ENCODE data around the gene MYBPC3. TPM values are rescaled to one million over a fixed set of nuclear protein-coding genes. Genes with fewer than 3 reads are reported as not detected.

MYBPC3 gene
- total RNA-seq, 4 donors from 2014 or later: not detected

GRCh38 chr11:47327949-47328348, 24.6 kb downstream of the MYBPC3 start:
- intact Hi-C loops (cut with DNase I): no loop called here

GRCh38 chr11:47327025-47327424, 25.5 kb downstream of the MYBPC3 start:
- TF ChIP-seq POLR2A (IDR thresholded peaks at IDR 0.05): no peak
- TF ChIP-seq CTCF (IDR thresholded peaks at IDR 0.05): no peak
- intact Hi-C loops (cut with DNase I): no loop called here
- Histone ChIP-seq H3K9me3 (no peaks in the 10 kb centered on the region), H3K36me3 (peaks cover 33 to 45% of the 10 kb centered on the region in 2 donors), H3K4me1 (no peaks in the 10 kb centered on the region), H3K27me3 (no peaks in the 10 kb centered on the region), H3K27ac (no peak overlapping the region), H3K4me3 (replicated peaks in 1 of 3) (no peak overlapping the region)
- 94 to 95% methylated on average over 12 to 13 of the region's 13 CpGs for WGBS, 2 donors
- no peak for DNase-seq

More at GRCh38 chr11:47327949-47328348, 24.6 kb downstream of the MYBPC3 start:
- H3K27me3 ChIP-seq: no peaks in the 10 kb centered on the region
- DNase-seq: no peak
- H3K9me3 ChIP-seq: no peaks in the 10 kb centered on the region
- H3K4me1 ChIP-seq: no peaks in the 10 kb centered on the region
- 96 to 100% methylated on average over 4 to 5 of the region's 5 CpGs for WGBS, 2 donors
- peaks cover 33 to 39% of the 10 kb centered on the region in 2 donors for H3K36me3 ChIP-seq
- no peak overlapping the region for H3K4me3 ChIP-seq (replicated peaks in 1 of 3)
- H3K27ac ChIP-seq: no peak overlapping the region
- TF ChIP-seq POLR2A (IDR thresholded peaks at IDR 0.05) (no peak), CTCF (IDR thresholded peaks at IDR 0.05) (no peak)

- no peak for DNase-seq
- TF ChIP-seq POLR2A (IDR thresholded peaks at IDR 0.05) (no peak), CTCF (IDR thresholded peaks at IDR 0.05) (no peak)
- Histone ChIP-seq H3K36me3 (peaks cover 37 to 49% of the 10 kb centered on the region in 2 donors), H3K27ac (no peak overlapping the region), H3K4me1 (no peaks in the 10 kb centered on the region), H3K9me3 (no peaks in the 10 kb centered on the region), H3K27me3 (no peaks in the 10 kb centered on the region), H3K4me3 (replicated peaks in 1 of 3) (no peak overlapping the region)
- WGBS, 2 donors: 95 to 96% methylated on average over 12 of the region's 12 CpGs
- intact Hi-C loops (cut with DNase I): no loop called here
These were observed 26.3 kb downstream of the MYBPC3 start for GRCh38 chr11:47326198-47326597.

- no peak for DNase-seq
- TF ChIP-seq POLR2A (IDR thresholded peaks at IDR 0.05) (no peak), CTCF (IDR thresholded peaks at IDR 0.05) (no peak)
- Histone ChIP-seq H3K27ac (no peak overlapping the region), H3K9me3 (no peaks in the 10 kb centered on the region), H3K27me3 (no peaks in the 10 kb centered on the region), H3K36me3 (peaks cover 37 to 49% of the 10 kb centered on the region in 2 donors), H3K4me3 (replicated peaks in 1 of 3) (no peak overlapping the region), H3K4me1 (no peaks in the 10 kb centered on the region)
- 82 to 83% methylated on average over 15 of the region's 15 CpGs for WGBS, 2 donors
- intact Hi-C loops (cut with DNase I): no loop called here
These were observed 27.0 kb downstream of the MYBPC3 start for GRCh38 chr11:47325271-47326041.

- Histone ChIP-seq H3K9me3 (no peaks in the 10 kb centered on the region), H3K4me3 (replicated peaks in 1 of 3) (no peak overlapping the region), H3K27me3 (no peaks in the 10 kb centered on the region), H3K4me1 (no peaks in the 10 kb centered on the region), H3K27ac (no peak overlapping the region), H3K36me3 (peaks cover 37 to 49% of the 10 kb centered on the region in 2 donors)
- 90 to 93% methylated on average over 7 to 12 of the region's 12 CpGs for WGBS, 2 donors
- DNase-seq: no peak
- no peak for TF ChIP-seq CTCF (IDR thresholded peaks at IDR 0.05)
- no peak for TF ChIP-seq POLR2A (IDR thresholded peaks at IDR 0.05)
- intact Hi-C loops (cut with DNase I): no loop called here
These were observed 28.0 kb downstream of the MYBPC3 start for GRCh38 chr11:47324520-47324919.

Measured in thyroid gland (tissue), 4 donors.